Breast epithelium (tissue), 4 donors: ENCODE data around the gene NMUR2. TPM values are rescaled to one million over a fixed set of nuclear protein-coding genes. Genes with fewer than 3 reads are reported as not detected.

ENCODE experiments used
- DNase-seq, 2 donors: peaks; one replicate each; pipeline ENCODE4 v3.0.0-alpha.2; 2019; ENCODE audit warnings: low spot score in 2 of 2
- H3K27ac ChIP-seq, 2 donors: fragments of 200-600 bp; sonication (generic) in 1 of 2; one replicate each; pipeline ENCODE4 v1.5.1; 2016 to 2019; ENCODE audit warnings: mild to moderate bottlenecking in 1 of 2
- H3K27me3 ChIP-seq, 2 donors: fragments of 200-600 bp; sonication (generic) in 1 of 2; one replicate each; pipeline versions ENCODE4 v1.5.1 to v1.6.0; 2017 to 2019; ENCODE audit warnings: control low read depth in 1 of 2, mild to moderate bottlenecking in 1 of 2
- H3K36me3 ChIP-seq: fragments of 200-600 bp; one replicate; pipeline ENCODE4 v1.5.1; 2019
- H3K4me1 ChIP-seq, 2 donors: fragments of 200-600 bp; sonication (generic); one replicate each; pipeline ENCODE4 v1.5.1; 2016 to 2019; ENCODE audit warnings: control low read depth in 1 of 2
- H3K4me3 ChIP-seq, 3 donors: fragments of 200-600 bp; sonication (generic); 1 replicate in 2 of 3; 2 replicates in 1 of 3; pipeline ENCODE4 v1.5.1; 2016 to 2019; ENCODE audit warnings: mild to moderate bottlenecking in 3 of 3, moderate library complexity in 2 of 3
- H3K9me3 ChIP-seq, 2 donors: fragments of 200-600 bp; sonication (generic) in 1 of 2; one replicate each; pipeline ENCODE4 v1.5.1; 2016 to 2019; ENCODE audit warnings: control low read depth in 1 of 2
- POLR2A ChIP-seq: fragments of 450-650 bp; IDR thresholded peaks from one replicate; pipeline ENCODE4 v1.6.1; 2016; ENCODE audit warnings: antibody characterized with exemption, mild to moderate bottlenecking, moderate library complexity
- POLR2AphosphoS5 ChIP-seq, 3 donors: sonication (generic); formaldehyde crosslinking; IDR thresholded peaks; one replicate each; pipeline ENCODE4 v1.6.1; 2017; ENCODE audit warnings: antibody characterized with exemption in 3 of 3
- intact Hi-C: fragments of 100-400 bp; cut with DNase I; formaldehyde crosslinking; loops from one replicate; pipeline ENCODE4 v1.15.1; 2023; ENCODE audit warnings: low total_unique reads
- total RNA-seq, 3 donors: library from RNA; depleted of rRNA; stranded (reverse); fragments of >200 nt; gene quantifications; one replicate each; pipeline ENCODE4 v1.1.0, GENCODE V29; 2016
- TF ChIP-seq, protein P1 (sequence below), 3 donors: fragments of 450-650 bp; IDR thresholded peaks; one replicate each; pipeline ENCODE4 v1.5.1; 2016 to 2017; ENCODE audit warnings: antibody characterized with exemption in 3 of 3, mild to moderate bottlenecking in 3 of 3, moderate library complexity in 3 of 3

The NMUR2 gene
- total RNA-seq, 3 donors from 2014 or later, result 0.33 TPM; not detected in 2

DNA sequence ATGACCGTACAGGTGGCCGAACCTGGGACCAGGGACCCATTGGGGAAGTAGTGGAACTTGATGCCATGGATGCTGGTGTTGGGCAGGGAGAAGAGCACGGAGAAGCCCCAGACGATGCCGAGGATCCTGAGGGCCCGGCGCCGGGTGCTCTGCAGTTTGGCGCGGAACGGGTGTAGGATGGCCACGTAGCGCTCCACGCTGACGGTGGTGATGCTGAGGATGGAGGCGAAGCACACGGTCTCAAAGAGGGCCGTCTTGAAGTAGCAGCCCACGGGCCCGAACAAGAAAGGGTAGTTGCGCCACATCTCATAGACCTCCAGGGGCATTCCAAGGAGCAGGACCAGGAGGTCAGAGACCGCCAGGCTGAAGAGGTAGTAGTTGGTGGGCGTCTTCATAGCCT, 585 bp downstream of the NMUR2 start:
- no peaks in the 10 kb centered on the region for H3K27me3 ChIP-seq
- no peaks in the 10 kb centered on the region for H3K36me3 ChIP-seq
- no peaks in the 10 kb centered on the region for H3K9me3 ChIP-seq
- no peak overlapping the region for H3K27ac ChIP-seq
- intact Hi-C loops, result no loop called here
- DNase-seq, result no peak
- no peaks in the 10 kb centered on the region for H3K4me1 ChIP-seq
- TF ChIP-seq, protein P1, sequence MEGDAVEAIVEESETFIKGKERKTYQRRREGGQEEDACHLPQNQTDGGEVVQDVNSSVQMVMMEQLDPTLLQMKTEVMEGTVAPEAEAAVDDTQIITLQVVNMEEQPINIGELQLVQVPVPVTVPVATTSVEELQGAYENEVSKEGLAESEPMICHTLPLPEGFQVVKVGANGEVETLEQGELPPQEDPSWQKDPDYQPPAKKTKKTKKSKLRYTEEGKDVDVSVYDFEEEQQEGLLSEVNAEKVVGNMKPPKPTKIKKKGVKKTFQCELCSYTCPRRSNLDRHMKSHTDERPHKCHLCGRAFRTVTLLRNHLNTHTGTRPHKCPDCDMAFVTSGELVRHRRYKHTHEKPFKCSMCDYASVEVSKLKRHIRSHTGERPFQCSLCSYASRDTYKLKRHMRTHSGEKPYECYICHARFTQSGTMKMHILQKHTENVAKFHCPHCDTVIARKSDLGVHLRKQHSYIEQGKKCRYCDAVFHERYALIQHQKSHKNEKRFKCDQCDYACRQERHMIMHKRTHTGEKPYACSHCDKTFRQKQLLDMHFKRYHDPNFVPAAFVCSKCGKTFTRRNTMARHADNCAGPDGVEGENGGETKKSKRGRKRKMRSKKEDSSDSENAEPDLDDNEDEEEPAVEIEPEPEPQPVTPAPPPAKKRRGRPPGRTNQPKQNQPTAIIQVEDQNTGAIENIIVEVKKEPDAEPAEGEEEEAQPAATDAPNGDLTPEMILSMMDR (IDR thresholded peaks at IDR 0.05), result no peak
- TF ChIP-seq POLR2A (no peak), POLR2AphosphoS5 (IDR thresholded peaks at IDR 0.05) (no peak)
- H3K4me3 ChIP-seq, result no peak overlapping the region

DNA sequence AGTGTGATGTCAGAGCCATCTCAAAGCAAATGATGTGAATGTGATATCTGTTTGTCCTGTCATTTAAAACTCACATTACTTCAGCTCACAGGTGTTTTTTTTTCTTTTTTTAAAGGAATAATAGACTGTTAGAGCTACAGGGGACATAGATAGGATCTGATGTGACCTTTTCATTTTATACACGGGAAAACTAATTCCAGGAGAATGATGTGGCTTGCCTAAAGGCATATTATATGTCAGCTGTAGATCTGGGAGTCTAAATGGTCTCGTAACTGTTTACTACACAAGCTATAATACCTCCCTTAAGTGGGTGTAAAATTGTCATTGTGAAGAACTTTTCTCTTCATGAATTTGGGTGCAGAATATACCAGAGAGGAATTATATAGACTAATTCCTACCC, 2.0 kb downstream of the NMUR2 start:
- no peak for DNase-seq
- Histone ChIP-seq H3K4me3 (no peak overlapping the region), H3K27me3 (no peaks in the 10 kb centered on the region), H3K9me3 (no peaks in the 10 kb centered on the region), H3K27ac (no peak overlapping the region), H3K36me3 (no peaks in the 10 kb centered on the region), H3K4me1 (no peaks in the 10 kb centered on the region)
- intact Hi-C loops, result no loop called here
- TF ChIP-seq, protein P1 (IDR thresholded peaks at IDR 0.05), result no peak
- TF ChIP-seq POLR2A, result no peak
- no peak for TF ChIP-seq POLR2AphosphoS5 (IDR thresholded peaks at IDR 0.05)

DNA sequence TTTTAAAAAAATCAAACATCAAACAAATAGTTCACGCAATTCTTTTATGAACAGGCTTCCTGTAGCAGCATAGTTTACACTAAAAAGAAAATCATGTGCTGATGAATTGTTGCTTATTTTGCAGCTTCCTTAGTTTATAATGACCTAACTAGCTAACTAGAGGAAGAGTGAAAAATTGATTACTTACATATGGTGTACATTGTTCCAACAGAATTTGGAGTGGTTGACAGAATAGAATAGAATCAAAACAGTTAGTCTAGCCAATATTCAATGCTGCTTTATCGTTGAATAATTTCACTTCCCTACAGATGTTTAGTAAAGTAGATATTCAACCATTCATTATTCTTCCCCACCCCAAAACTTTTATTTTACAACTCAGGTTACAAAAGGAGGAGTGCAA, 4.2 kb downstream of the NMUR2 start:
- intact Hi-C loops, result no loop called here
- TF ChIP-seq POLR2AphosphoS5 (IDR thresholded peaks at IDR 0.05), result no peak
- Histone ChIP-seq H3K4me1 (no peaks in the 10 kb centered on the region), H3K27ac (no peak overlapping the region), H3K4me3 (no peak overlapping the region), H3K36me3 (no peaks in the 10 kb centered on the region), H3K9me3 (no peaks in the 10 kb centered on the region), H3K27me3 (no peaks in the 10 kb centered on the region)
- DNase-seq, result no peak

DNA sequence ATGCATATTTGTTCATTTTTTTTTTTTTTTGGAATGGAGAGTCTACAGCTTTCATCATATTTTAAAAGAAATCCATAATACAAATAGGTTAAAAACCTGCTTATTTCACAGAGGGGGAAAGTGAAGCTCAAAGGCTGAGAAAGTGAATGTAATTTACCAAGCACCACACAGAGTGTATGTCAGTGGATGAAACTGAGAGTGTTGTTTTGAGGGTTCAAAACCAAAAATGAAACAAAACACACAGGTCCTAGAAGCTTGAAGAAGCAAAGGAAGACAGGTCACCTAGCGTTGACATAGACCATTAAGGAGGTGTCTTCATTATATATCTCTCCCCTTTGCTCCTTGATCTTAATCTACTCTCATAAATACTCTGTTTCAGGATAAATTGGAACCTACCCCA, 7.5 kb downstream of the NMUR2 start:
- Histone ChIP-seq H3K4me3 (no peak overlapping the region), H3K9me3 (no peaks in the 10 kb centered on the region), H3K36me3 (no peaks in the 10 kb centered on the region), H3K27ac (no peak overlapping the region), H3K27me3 (no peaks in the 10 kb centered on the region), H3K4me1 (no peaks in the 10 kb centered on the region)
- TF ChIP-seq POLR2AphosphoS5 (IDR thresholded peaks at IDR 0.05) (no peak), POLR2A (no peak)
- TF ChIP-seq, protein P1 (IDR thresholded peaks at IDR 0.05), result no peak
- intact Hi-C loops, result no loop called here
- no peak for DNase-seq

DNA sequence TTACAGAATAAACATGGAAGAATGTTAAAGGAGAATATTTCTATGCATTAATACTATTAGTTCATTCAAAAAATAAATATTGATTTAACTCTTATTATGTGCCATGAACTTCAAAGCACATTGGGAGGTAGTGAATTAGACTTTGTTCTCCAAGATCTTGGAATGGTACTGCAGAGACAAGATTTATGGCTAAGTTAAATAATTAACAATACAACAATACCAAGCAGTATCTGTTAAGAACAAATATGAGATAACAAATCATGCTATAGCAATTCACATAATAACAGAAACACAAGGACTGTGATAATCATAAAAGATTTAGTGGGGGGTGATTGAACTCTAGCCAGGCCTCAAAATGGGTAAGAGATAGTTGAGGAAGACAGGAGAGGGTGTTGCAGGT, 11.6 kb downstream of the NMUR2 start:
- no peaks in the 10 kb centered on the region for H3K4me1 ChIP-seq
- no peak overlapping the region for H3K27ac ChIP-seq
- intact Hi-C loops, result no loop called here
- no peaks in the 10 kb centered on the region for H3K9me3 ChIP-seq
- no peaks in the 10 kb centered on the region for H3K36me3 ChIP-seq
- H3K4me3 ChIP-seq, result no peak overlapping the region
- DNase-seq, result no peak
- H3K27me3 ChIP-seq, result no peaks in the 10 kb centered on the region
- TF ChIP-seq POLR2A (no peak), POLR2AphosphoS5 (IDR thresholded peaks at IDR 0.05) (no peak)
- TF ChIP-seq, protein P1 (IDR thresholded peaks at IDR 0.05), result no peak

DNA sequence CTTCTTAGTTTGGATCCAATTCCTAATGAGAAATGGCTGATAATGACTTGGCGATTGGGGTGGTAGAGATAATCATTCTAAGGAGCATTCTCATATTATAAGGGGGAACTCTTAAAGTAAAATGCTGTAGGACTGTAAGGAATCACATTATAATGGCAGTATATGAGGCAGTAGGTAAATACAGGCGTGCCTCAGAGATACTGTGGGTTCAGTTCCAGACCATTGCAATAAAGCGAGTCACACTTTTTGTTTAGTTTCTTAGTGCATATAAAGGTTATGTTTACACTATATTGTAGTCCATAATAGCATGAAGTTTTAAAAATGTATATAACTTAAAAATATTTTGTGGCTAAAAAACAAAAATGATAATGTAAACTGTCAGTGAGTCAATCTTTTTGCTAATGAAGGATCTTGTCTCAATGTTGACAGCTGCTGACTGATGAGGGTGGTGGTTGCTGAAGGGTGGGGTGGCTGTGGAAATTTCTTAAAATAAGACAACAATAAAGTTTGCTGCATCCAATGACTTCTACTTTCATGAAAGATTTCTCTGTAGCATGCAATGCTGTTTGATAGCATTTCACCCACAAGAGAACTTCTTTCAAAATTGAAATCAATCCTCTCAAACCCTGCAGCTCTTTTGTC, 15.8 kb downstream of the NMUR2 start:
- H3K27me3 ChIP-seq, result no peaks in the 10 kb centered on the region
- H3K9me3 ChIP-seq, result no peaks in the 10 kb centered on the region
- intact Hi-C loops, result no loop called here
- no peak overlapping the region for H3K4me3 ChIP-seq
- no peak for DNase-seq
- no peaks in the 10 kb centered on the region for H3K36me3 ChIP-seq
- no peaks in the 10 kb centered on the region for H3K4me1 ChIP-seq
- TF ChIP-seq, protein P1 (IDR thresholded peaks at IDR 0.05), result no peak
- TF ChIP-seq POLR2AphosphoS5 (IDR thresholded peaks at IDR 0.05) (no peak), POLR2A (no peak)
- no peak overlapping the region for H3K27ac ChIP-seq
